Activated naive CD8-positive, alpha-beta T cell (primary cell): ENCODE data around the gene FERMT2.
A peak's percentile ranks its signal among the peaks of the same experiment; 100 is the strongest.

Source experiments
- H3K27ac Mint-ChIP-seq: one replicate; pipeline ENCODE4 v1.8.0; 2021; ENCODE audit warnings: mixed read lengths
- H3K27me3 Mint-ChIP-seq: one replicate; pipeline ENCODE4 v1.8.0; 2021; ENCODE audit warnings: mixed read lengths
- H3K36me3 Mint-ChIP-seq: one replicate; pipeline ENCODE4 v1.8.0; 2021; ENCODE audit warnings: mixed read lengths
- H3K4me1 Mint-ChIP-seq: one replicate; pipeline ENCODE4 v1.8.0; 2021; ENCODE audit warnings: low read depth, mixed read lengths
- H3K4me3 Mint-ChIP-seq: one replicate; pipeline ENCODE4 v1.8.0; 2021; ENCODE audit warnings: mild to moderate bottlenecking, mixed read lengths
- H3K9me3 Mint-ChIP-seq: one replicate; pipeline ENCODE4 v1.8.0; 2021; ENCODE audit warnings: low read depth, mixed read lengths

FERMT2 gene

GRCh38 chr14:52951681-52952554 lies 1.1 kb upstream of the FERMT2 start:
- H3K9me3 Mint-ChIP-seq: no peaks in the 10 kb centered on the region
- H3K36me3 Mint-ChIP-seq: no peaks in the 10 kb centered on the region
- H3K4me1 Mint-ChIP-seq: peaks cover 21% of the 10 kb centered on the region
- H3K27ac Mint-ChIP-seq: no peak overlapping the region
- peak overlapping the region; percentile 74 for H3K4me3 Mint-ChIP-seq
- H3K27me3 Mint-ChIP-seq: peaks cover 37% of the 10 kb centered on the region

- Mint-ChIP-seq H3K27me3 (peaks cover 39% of the 10 kb centered on the region), H3K27ac (no peak overlapping the region), H3K36me3 (no peaks in the 10 kb centered on the region)
These were observed 396 bp downstream of the FERMT2 start for GRCh38 chr14:52950410-52950897.

GRCh38 chr14:52949711-52950409 lies 990 bp downstream of the FERMT2 start:
- H3K4me1 Mint-ChIP-seq: peaks cover 21% of the 10 kb centered on the region
- no peak overlapping the region for H3K27ac Mint-ChIP-seq
- peak overlapping the region; percentile 69 for H3K4me3 Mint-ChIP-seq
- H3K27me3 Mint-ChIP-seq: peaks cover 40% of the 10 kb centered on the region
- H3K9me3 Mint-ChIP-seq: no peaks in the 10 kb centered on the region
- no peaks in the 10 kb centered on the region for H3K36me3 Mint-ChIP-seq

More at GRCh38 chr14:52950410-52950897, 396 bp downstream of the FERMT2 start:
- Mint-ChIP-seq H3K4me1 (peaks cover 21% of the 10 kb centered on the region), H3K4me3 (peak overlapping the region; percentile 69), H3K9me3 (no peaks in the 10 kb centered on the region)

GRCh38 chr14:52949249-52949648 lies 1.6 kb downstream of the FERMT2 start:
- H3K36me3 Mint-ChIP-seq: no peaks in the 10 kb centered on the region
- H3K4me3 Mint-ChIP-seq: peak overlapping the region; percentile 69

GRCh38 chr14:52948836-52949235 lies 2.0 kb downstream of the FERMT2 start:
- H3K27me3 Mint-ChIP-seq: peaks cover 40% of the 10 kb centered on the region

More at GRCh38 chr14:52949249-52949648, 1.6 kb downstream of the FERMT2 start:
- Mint-ChIP-seq H3K27ac (no peak overlapping the region), H3K27me3 (peaks cover 40% of the 10 kb centered on the region), H3K4me1 (peaks cover 21% of the 10 kb centered on the region), H3K9me3 (no peaks in the 10 kb centered on the region)

GRCh38 chr14:52948039-52948438 lies 2.8 kb downstream of the FERMT2 start:
- Mint-ChIP-seq H3K27ac (no peak overlapping the region), H3K36me3 (no peaks in the 10 kb centered on the region), H3K27me3 (peaks cover 40% of the 10 kb centered on the region), H3K4me3 (no peak overlapping the region), H3K9me3 (no peaks in the 10 kb centered on the region), H3K4me1 (peaks cover 21% of the 10 kb centered on the region)

More at GRCh38 chr14:52948836-52949235, 2.0 kb downstream of the FERMT2 start:
- H3K27ac Mint-ChIP-seq: no peak overlapping the region
- H3K36me3 Mint-ChIP-seq: no peaks in the 10 kb centered on the region
- H3K4me3 Mint-ChIP-seq: no peak overlapping the region
- H3K4me1 Mint-ChIP-seq: peaks cover 21% of the 10 kb centered on the region
- H3K9me3 Mint-ChIP-seq: no peaks in the 10 kb centered on the region

GRCh38 chr14:52944254-52944653 lies 6.6 kb downstream of the FERMT2 start:
- peaks cover 4% of the 10 kb centered on the region for H3K4me1 Mint-ChIP-seq
- no peaks in the 10 kb centered on the region for H3K9me3 Mint-ChIP-seq
- H3K27me3 Mint-ChIP-seq: peaks cover 21% of the 10 kb centered on the region
- H3K27ac Mint-ChIP-seq: no peak overlapping the region
- H3K36me3 Mint-ChIP-seq: no peaks in the 10 kb centered on the region
- H3K4me3 Mint-ChIP-seq: no peak overlapping the region

- H3K27ac Mint-ChIP-seq: no peak overlapping the region
- no peaks in the 10 kb centered on the region for H3K36me3 Mint-ChIP-seq
- no peaks in the 10 kb centered on the region for H3K4me1 Mint-ChIP-seq
- H3K27me3 Mint-ChIP-seq: peaks cover 7% of the 10 kb centered on the region
- no peak overlapping the region for H3K4me3 Mint-ChIP-seq
- H3K9me3 Mint-ChIP-seq: no peaks in the 10 kb centered on the region
These were observed 11.4 kb downstream of the FERMT2 start for GRCh38 chr14:52939427-52939826.

GRCh38 chr14:52937869-52938268 lies 13.0 kb downstream of the FERMT2 start:
- no peaks in the 10 kb centered on the region for H3K36me3 Mint-ChIP-seq
- no peaks in the 10 kb centered on the region for H3K4me1 Mint-ChIP-seq
- no peaks in the 10 kb centered on the region for H3K9me3 Mint-ChIP-seq
- H3K27me3 Mint-ChIP-seq: peaks cover 7% of the 10 kb centered on the region
- no peak overlapping the region for H3K27ac Mint-ChIP-seq
- H3K4me3 Mint-ChIP-seq: no peak overlapping the region

- Mint-ChIP-seq H3K4me3 (no peak overlapping the region), H3K9me3 (no peaks in the 10 kb centered on the region), H3K4me1 (no peaks in the 10 kb centered on the region), H3K36me3 (no peaks in the 10 kb centered on the region), H3K27ac (no peak overlapping the region), H3K27me3 (peaks cover 7% of the 10 kb centered on the region)
These were observed 13.5 kb downstream of the FERMT2 start for GRCh38 chr14:52937306-52937705.

GRCh38 chr14:52936437-52936836 lies 14.4 kb downstream of the FERMT2 start:
- peaks cover 7% of the 10 kb centered on the region for H3K27me3 Mint-ChIP-seq
- no peak overlapping the region for H3K4me3 Mint-ChIP-seq
- H3K36me3 Mint-ChIP-seq: no peaks in the 10 kb centered on the region
- no peaks in the 10 kb centered on the region for H3K9me3 Mint-ChIP-seq
- H3K4me1 Mint-ChIP-seq: no peaks in the 10 kb centered on the region
- H3K27ac Mint-ChIP-seq: no peak overlapping the region

GRCh38 chr14:52935833-52936232 lies 15.0 kb downstream of the FERMT2 start:
- Mint-ChIP-seq H3K27me3 (peaks cover 8% of the 10 kb centered on the region), H3K4me1 (no peaks in the 10 kb centered on the region), H3K4me3 (no peak overlapping the region), H3K9me3 (no peaks in the 10 kb centered on the region), H3K27ac (no peak overlapping the region), H3K36me3 (no peaks in the 10 kb centered on the region)

GRCh38 chr14:52934762-52935161 lies 16.1 kb downstream of the FERMT2 start:
- Mint-ChIP-seq H3K27me3 (peaks cover 8% of the 10 kb centered on the region), H3K27ac (no peak overlapping the region), H3K4me3 (no peak overlapping the region), H3K9me3 (no peaks in the 10 kb centered on the region), H3K4me1 (no peaks in the 10 kb centered on the region), H3K36me3 (no peaks in the 10 kb centered on the region)

GRCh38 chr14:52929192-52929807 lies 21.6 kb downstream of the FERMT2 start:
- no peak overlapping the region for H3K4me3 Mint-ChIP-seq
- peaks cover 3% of the 10 kb centered on the region for H3K36me3 Mint-ChIP-seq
- peaks cover 3% of the 10 kb centered on the region for H3K27me3 Mint-ChIP-seq
- H3K4me1 Mint-ChIP-seq: no peaks in the 10 kb centered on the region
- H3K27ac Mint-ChIP-seq: no peak overlapping the region
- H3K9me3 Mint-ChIP-seq: no peaks in the 10 kb centered on the region

GRCh38 chr14:52926953-52927352 lies 23.9 kb downstream of the FERMT2 start:
- H3K4me1 Mint-ChIP-seq: no peaks in the 10 kb centered on the region
- no peak overlapping the region for H3K4me3 Mint-ChIP-seq
- no peak overlapping the region for H3K27ac Mint-ChIP-seq
- H3K9me3 Mint-ChIP-seq: no peaks in the 10 kb centered on the region
- H3K27me3 Mint-ChIP-seq: peaks cover 3% of the 10 kb centered on the region
- H3K36me3 Mint-ChIP-seq: peaks cover 3% of the 10 kb centered on the region
